HG02571 (cell line): ENCODE data around the gene KRTAP19-7.

Source experiments
- ATAC-seq: cut with Tn5 transposase; IDR thresholded peaks from one replicate; pipeline ENCODE4 v1.9.1; 2021; ENCODE audit warnings: mild to moderate bottlenecking, moderate library complexity; ENCODE audit not compliant: unreplicated experiment

Gene KRTAP19-7

GRCh38 chr21:30561264-30561895 lies at the start of gene KRTAP19-7:
Gene KRTAP19-7, minus strand, starts transcription at chr21:30561314. Its CDS starts 25 bp downstream, at chr21:30561289.
- ATAC-seq, result no peak

- no peak for ATAC-seq
Measured at GRCh38 chr21:30605968-30606367, 44.9 kb upstream of the KRTAP19-7 start.

- ATAC-seq, result no peak
Measured at GRCh38 chr21:30600787-30601186, 39.7 kb upstream of the KRTAP19-7 start, which contains the start of gene KRTAP22-1. Gene KRTAP22-1, plus strand, starts transcription at chr21:30601087.

- no peak for ATAC-seq
Measured at GRCh38 chr21:30598802-30599201, 37.7 kb upstream of the KRTAP19-7 start, which contains the start of gene KRTAP6-2. Gene KRTAP6-2, minus strand, starts transcription at chr21:30598902. Its CDS starts 28 bp downstream, at chr21:30598874.

- ATAC-seq, result no peak
Measured at GRCh38 chr21:30592140-30592539, 31.0 kb upstream of the KRTAP19-7 start, which contains the start of gene KRTAP6-3. Gene KRTAP6-3, plus strand, starts transcription at chr21:30592440. Its CDS starts 6 bp downstream, at chr21:30592446.

- ATAC-seq, result no peak
Measured at GRCh38 chr21:30590297-30590696, 29.2 kb upstream of the KRTAP19-7 start, which contains the start of gene KRTAP22-2. Gene KRTAP22-2, minus strand, starts transcription at chr21:30590397.

- ATAC-seq, result no peak
Measured at GRCh38 chr21:30582870-30583269, 21.8 kb upstream of the KRTAP19-7 start.

- ATAC-seq, result no peak
Measured at GRCh38 chr21:30580132-30580531, 19.0 kb upstream of the KRTAP19-7 start.

- ATAC-seq, result no peak
Measured at GRCh38 chr21:30579346-30579745, 18.2 kb upstream of the KRTAP19-7 start.

- no peak for ATAC-seq
Measured at GRCh38 chr21:30577766-30578165, 16.7 kb upstream of the KRTAP19-7 start.

- no peak for ATAC-seq
Measured at GRCh38 chr21:30567617-30568016, 6.5 kb upstream of the KRTAP19-7 start.

- no peak for ATAC-seq
Measured at GRCh38 chr21:30563630-30564029, 2.5 kb upstream of the KRTAP19-7 start.

- no peak for ATAC-seq
Measured at GRCh38 chr21:30563072-30563471, 2.0 kb upstream of the KRTAP19-7 start.

- ATAC-seq, result no peak
Measured at GRCh38 chr21:30561957-30562356, 843 bp upstream of the KRTAP19-7 start.

- no peak for ATAC-seq
Measured at GRCh38 chr21:30555095-30555494, 6.0 kb downstream of the KRTAP19-7 start.

- ATAC-seq, result no peak
Measured at GRCh38 chr21:30552782-30553181, 8.3 kb downstream of the KRTAP19-7 start.

- no peak for ATAC-seq
Measured at GRCh38 chr21:30541764-30542163, 19.4 kb downstream of the KRTAP19-7 start, which contains the start of gene KRTAP19-6. Gene KRTAP19-6, minus strand, starts transcription at chr21:30541864. Its CDS starts 31 bp downstream, at chr21:30541833.

GRCh38 chr21:30518876-30519275 lies 42.2 kb downstream of the KRTAP19-7 start:
- no peak for ATAC-seq

GRCh38 chr21:30515681-30516080 lies 45.4 kb downstream of the KRTAP19-7 start:
- no peak for ATAC-seq
